DMS53 treated with DMSO at 0.1 percent for 48 hours (cell line): Measurements from ENCODE around the gene COPG1.
"Not testable (repeated sequence)": the region's sequence is repeated elsewhere in the genome, so short reads cannot be mapped to it uniquely, and the experiment has no call there.

Experiments used
- DNase-seq: peaks from one replicate; lab custom pipeline; 2025; ENCODE audit not compliant: unreplicated experiment; lab: John Stamatoyannopoulos, UW

COPG1 gene

GRCh38 chr3:129239991-129240390 is 9.4 kb upstream of the COPG1 start:
- no peak for DNase-seq

DNA sequence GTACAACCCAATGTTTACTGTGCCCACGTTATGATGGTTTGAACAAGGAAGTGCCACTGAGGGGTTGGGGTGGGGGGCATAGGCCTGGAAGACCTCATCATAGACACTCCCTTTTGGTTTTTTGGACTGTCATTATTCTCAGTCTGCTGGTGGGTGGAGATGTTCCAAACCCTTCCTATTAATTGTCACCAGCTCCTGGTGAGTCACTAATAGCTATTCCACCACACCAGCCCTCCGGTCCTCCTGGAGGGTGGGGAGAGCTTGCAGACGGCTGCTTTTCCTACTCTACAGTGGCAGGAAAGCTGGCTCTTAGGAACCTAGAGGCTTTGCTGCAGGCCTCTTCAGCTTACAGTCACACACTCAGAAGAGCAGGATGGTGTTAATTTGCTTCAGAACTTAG is 9.0 kb upstream of the COPG1 start:
- DNase-seq = no peak

- no peak for DNase-seq
Observed at GRCh38 chr3:129245141-129245540, 4.3 kb upstream of the COPG1 start.

GRCh38 chr3:129245641-129246306 is 3.6 kb upstream of the COPG1 start:
- peak; percentile 79 for DNase-seq

DNA sequence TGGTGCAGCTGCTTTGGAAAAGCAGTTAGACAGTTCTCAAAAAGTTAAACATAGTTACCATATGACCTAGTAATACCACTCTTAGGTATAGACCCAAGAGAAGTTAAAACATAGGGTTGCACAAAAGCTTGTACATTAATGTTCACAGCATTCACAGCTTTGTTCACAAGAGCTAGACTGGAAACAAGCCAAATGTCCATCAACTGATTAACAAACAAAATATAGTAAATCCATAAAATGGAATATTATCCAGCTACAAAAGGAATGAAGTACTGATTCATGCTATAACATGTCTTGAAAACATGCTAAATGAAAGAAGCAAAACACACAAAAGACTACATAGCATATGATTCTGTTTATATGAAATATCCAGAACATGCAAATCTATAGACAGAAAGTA is 2.8 kb upstream of the COPG1 start:
- DNase-seq = no peak

DNA sequence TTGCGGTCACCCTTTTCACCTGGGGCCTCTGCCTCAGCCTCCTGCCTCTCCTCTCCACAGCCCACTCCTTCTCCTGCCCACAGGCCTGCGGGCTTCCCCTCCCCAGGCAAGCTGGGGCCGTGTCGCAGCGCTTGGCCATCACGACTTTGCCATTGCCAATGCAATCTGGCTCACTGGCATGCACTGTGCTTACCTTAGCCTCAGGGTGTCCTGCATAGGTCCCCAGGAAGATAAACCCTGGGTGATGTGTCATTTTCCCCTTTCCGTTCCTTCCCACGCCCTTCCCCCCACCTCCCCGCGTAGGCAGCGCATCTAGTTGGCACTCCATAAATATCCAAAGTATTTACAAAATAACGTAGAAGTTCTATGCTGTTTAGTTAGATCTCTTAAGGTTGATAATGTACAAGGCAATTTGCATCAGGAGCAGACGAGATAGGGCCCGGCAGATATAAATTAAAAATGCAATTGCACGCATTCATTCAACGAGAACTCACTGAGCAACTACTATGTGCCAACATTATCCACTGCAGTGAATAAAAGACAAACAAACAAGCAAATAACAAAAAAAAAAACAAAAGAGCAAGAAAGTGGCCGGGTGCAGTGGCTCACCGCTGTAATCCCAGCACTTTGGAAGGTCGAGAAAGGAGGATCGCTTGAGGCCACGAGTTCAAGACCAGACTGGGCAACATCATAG is 973 bp upstream of the COPG1 start:
- no peak for DNase-seq

GRCh38 chr3:129252748-129253147 is 3.3 kb downstream of the COPG1 start:
- DNase-seq = no peak

DNA sequence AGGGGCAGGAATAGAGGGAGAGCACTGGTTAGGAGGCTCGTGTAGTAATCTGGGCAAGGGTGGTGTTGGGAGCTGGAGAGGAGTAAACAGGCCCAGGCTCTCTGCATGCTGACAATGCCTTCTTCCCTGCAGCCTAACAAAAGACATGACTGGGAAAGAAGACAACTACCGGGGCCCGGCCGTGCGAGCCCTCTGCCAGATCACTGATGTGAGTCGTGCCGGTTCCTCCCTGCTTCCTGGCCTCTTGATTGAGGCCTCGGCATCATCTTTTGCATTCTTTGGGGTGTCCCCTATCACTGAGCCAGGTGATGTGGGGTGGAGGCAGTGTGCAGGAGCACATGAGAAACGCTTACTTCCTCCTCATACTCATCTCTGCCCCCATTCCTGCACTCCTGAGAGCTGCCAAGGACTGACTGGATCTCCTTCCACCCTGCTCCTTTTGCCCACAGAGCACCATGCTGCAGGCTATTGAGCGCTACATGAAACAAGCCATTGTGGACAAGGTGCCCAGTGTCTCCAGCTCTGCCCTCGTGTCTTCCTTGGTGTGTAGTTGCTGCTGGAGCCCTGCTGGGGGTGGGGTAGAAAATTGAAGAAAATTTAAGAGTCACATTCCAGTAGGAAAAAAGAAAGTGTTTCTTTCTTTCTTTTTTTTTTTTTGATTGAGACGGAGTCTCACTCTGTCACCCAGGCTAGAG is 5.3 kb downstream of the COPG1 start:
- DNase-seq = no peak

- DNase-seq = no peak
Observed at GRCh38 chr3:129256270-129256669, 6.9 kb downstream of the COPG1 start.

DNA sequence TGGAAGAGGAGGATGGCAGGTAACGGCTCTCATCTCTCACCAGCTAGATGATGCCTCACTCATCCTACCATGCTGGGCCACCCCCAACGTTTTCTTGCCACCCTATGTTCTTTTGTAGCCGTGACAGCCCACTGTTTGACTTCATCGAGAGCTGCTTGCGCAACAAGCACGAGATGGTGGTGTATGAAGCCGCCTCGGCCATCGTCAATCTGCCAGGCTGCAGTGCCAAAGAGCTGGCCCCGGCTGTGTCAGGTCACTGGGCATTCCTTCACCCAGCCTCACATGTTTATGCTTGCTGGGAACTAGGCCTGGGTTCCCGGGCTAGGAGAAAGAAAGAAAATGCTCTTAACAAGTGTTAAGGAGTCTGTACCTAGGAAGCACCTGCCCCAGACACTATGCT is 8.2 kb downstream of the COPG1 start:
- no peak for DNase-seq

GRCh38 chr3:129259612-129260477 is 10.4 kb downstream of the COPG1 start:
- no peak for DNase-seq

DNA sequence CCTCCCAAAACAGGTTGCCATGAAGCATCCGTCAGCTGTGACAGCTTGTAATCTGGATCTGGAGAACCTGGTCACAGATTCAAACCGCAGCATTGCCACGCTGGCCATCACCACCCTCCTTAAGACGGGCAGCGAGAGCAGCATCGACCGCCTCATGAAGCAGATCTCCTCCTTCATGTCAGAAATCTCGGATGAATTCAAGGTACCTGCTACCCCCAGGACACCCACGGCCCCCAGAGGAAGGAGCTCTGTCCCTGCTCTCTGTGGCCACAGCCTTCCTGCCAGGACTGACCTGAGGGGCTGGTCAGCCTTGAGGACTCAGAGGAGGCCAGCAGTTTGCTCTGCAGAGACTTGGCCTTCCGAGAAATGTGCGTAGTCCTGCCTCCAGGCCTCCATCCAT is 11.2 kb downstream of the COPG1 start:
- no peak for DNase-seq

DNA sequence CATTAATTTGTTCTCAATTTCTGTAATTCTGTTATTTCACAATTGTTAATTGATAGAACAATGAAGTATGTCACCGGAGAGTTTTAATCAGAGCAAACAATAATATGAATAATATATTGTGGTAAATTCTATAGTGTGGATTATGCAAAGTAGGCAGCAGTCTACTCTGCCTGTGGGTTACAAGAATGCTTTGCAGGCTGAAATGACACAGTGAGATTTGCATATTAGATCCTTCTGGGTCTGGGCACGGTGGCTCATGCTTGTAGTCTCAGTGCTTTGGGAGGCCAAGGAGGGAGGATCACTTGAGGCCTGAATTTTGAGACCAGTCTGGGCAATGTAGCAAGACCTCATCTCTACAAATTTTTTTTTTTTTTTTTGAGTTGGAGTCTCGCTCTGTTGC is 12.5 kb downstream of the COPG1 start:
- DNase-seq = no peak

DNA sequence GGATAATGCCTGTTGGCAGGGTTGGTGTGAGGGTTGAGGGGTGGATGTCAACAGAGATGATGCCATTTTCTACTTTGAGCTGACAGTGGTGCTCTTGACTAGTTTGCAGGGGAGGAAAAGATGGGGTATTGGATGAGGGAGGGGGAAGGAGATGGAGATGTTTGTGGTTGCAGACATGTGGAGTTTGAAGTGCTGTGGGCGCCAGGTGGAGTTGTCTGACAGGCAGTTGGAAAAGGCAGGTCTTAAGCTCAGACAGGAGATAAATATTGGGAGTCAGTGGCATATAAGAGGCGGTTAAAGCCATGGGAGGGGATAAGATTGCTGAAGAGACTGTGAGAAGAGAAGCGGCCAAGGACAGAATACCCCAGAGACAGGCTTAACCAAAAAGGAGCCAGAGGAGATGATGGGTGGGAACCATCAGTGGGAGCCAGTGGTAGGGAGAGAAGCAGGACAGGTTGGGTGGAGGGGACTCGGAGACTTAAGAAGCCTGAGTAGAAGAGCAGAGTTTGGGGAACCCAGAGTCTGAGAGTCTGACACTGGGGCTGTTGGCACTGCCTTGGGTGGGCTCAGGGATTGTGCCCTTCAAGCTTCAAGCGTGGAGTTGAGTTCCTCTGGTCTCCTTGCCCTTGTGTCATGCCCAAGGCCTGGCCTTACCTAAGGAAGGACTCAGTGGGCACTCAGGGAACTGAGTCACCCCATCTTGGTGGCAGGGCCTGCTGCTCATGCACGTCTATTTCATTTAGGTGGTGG is 13.9 kb downstream of the COPG1 start:
- no peak for DNase-seq

DNA sequence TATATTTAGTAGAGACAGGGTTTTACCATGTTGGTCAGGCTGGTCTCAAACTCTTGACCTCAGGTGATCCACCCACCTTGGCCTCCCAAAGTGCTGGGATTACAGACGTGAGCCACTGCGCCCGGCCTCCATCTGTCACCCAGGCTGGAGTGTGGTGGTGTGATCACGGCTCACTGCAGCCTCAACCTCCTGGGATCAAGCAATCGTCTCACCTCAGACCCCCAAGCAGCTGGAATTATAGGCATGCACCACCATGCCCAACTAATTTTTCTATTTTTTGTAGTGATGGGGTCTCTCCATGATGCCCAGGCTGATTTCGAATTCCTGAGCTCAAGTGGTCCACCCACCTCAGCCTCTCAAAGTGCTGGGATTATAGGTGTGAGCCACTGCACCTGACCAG is 15.6 kb downstream of the COPG1 start:
- DNase-seq = not testable (repeated sequence)

- no peak for DNase-seq
Observed at GRCh38 chr3:129266651-129267050, 17.2 kb downstream of the COPG1 start.

- no peak for DNase-seq
Observed at GRCh38 chr3:129268396-129268795, 19.0 kb downstream of the COPG1 start.

GRCh38 chr3:129271674-129272073 is 22.3 kb downstream of the COPG1 start:
- no peak for DNase-seq

DNA sequence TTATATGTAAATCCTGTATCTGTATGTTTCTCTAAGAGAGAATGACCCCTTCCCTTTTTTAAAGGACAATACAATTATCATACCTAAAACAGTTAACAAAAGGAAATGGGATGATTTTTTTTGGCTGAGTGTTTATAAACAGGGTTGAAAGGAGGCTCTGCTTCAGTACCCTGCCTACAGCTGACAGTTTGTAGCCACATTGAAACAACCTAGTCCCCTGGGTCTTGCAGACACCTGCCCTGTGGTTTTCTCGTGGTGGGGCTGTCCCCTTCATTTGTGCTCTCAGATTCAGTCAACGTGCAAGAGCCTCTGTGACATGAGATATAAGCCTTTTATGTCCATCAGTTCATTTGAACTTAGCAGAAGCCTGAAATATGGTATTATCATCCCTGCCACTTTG is 27.0 kb downstream of the COPG1 start:
- no peak for DNase-seq

GRCh38 chr3:129277829-129278271 is 28.4 kb downstream of the COPG1 start:
- no peak for DNase-seq
